GM19025 (cell line): ENCODE data around the gene HIC2.
"Not testable (repeated sequence)": the region's sequence is repeated elsewhere in the genome, so short reads cannot be mapped to it uniquely, and the experiment has no call there.

Experiments used
- ATAC-seq: cut with Tn5 transposase; IDR thresholded peaks from one replicate; pipeline ENCODE4 v1.9.1; 2021; ENCODE audit warnings: mild to moderate bottlenecking, low read depth, moderate library complexity; ENCODE audit not compliant: unreplicated experiment

The HIC2 gene

DNA sequence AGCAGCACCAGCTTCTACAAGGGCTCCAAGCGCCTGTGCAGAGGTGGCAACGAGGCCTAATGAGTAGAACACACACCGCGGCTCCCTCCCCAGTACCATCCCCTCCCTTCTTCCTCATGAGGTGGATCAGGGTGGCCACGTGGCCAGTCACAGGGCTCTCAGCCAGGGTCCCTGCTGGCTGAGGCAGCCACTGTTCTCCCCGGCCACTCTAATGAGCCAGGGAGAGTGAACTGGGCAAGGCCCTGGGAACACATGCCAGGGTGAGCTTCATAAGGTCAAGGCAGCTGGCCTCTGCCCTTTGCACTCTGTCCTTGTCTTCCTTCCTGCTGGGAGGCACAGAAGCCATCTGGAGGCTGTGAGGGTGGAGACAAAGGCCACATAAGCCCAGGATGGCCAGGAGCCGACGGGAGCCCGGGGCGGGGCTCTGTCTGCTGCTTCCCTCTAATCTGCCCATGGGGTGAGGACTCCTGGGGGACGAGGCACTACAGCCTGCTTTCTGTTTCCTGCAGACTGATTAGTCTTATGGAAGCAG is 72.0 kb downstream of the HIC2 start:
- ATAC-seq: not testable (repeated sequence)

DNA sequence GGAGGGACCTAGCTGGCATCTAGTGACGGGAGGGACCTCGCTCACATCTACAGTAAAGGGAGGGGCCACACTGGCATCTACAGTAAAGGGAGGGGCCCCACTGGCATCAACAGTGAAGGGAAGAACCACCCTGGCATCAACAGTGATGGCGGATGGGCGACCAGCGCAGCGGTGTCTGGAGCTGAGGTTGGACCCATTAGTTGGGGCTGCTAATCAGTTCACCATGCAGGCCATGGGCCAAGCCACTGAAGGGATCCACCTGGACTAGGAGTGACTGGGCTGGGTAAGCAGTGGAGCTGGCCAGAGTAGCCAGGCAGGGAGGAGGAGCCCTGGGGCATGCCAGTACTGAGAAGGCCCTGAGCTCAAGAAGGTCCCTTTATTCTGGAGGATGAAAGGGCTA is 73.4 kb downstream of the HIC2 start:
- ATAC-seq: not testable (repeated sequence)

DNA sequence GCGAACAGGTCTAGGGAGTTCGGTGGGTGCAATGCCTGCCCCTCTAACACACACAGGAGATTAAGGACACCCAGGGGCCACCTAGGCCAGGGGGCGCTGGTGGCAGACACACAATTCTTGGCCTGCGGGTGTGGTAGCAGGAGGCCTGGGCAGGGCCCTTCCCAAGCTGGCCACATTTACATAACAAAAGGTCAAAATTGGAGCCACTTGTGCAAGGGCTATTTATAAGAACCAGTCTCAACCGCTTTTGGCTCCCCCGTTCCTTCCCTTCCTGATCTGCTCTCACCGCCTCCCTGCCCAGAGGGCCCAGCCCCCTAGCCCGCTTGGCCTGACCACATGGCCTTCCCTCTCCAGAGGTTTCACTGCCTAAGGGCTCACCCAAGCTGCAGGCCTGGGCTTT is 75.1 kb downstream of the HIC2 start:
- ATAC-seq: not testable (repeated sequence)

DNA sequence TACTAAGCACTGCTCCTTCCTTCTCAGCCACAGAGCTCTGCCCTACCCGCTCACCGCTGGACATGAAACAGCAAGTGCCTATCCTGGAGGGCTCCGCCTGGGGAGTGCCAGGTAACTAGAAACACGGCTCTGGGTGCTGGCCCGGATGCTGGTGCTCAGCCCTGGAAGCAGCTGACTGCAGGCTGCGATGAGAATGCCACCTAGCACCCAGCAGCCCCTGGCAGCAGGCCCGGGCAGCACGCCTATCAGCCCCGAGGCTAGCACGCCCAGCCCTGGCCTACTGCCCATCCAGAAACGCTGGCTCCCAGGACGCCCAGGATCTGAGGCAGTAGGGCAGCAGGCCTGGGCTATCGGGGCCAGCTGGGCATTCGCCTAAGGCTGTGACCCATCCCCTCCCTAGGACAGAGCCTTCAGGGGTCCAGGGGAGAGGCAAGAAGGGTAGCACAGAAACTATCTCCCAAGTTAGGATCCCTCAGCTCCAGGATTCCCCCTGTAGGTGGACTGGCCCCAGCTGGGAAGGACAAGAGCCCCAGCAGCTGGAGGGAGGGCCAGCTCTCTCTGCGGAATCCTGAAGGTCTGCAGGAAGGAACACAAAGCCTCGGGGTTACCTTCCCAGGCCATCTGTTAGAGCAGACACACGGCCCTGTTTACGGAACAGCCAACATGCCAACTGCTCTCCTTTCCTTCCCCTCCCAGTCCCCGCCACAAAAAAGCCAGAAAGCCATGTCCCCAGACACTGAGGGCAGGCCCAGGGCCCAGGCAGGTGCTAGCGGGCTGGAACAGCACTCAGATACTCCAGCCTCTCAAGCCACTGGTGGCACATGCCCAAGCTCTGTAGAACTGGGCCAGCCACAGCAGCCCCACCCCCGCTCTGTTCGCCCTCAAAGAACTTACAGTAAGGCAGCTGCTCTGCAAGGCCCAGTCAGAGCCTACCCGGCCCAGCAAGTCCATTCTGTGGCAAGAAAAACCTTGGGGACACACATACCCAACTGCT is 76.9 kb downstream of the HIC2 start:
- ATAC-seq: not testable (repeated sequence)

DNA sequence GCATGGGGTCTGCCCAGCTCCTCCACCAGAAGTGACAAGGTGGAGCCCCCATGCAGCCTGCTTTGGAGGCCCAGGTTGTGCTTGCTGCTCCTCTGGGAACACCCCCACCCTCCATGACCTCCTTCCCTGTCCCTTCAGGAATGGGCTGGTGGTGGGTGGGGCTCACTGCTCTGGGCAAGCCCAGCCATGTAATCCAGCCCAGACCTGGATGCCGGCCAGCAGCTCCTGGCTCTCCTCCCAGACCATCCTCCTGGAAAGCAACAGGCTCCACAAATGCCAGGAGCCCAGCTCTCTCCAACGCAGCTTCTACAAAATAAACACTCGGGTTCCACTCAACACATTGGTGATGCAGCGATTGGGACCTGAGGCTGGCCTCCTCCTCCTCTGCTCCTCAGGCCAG is 80.8 kb downstream of the HIC2 start:
- not testable (repeated sequence) for ATAC-seq

DNA sequence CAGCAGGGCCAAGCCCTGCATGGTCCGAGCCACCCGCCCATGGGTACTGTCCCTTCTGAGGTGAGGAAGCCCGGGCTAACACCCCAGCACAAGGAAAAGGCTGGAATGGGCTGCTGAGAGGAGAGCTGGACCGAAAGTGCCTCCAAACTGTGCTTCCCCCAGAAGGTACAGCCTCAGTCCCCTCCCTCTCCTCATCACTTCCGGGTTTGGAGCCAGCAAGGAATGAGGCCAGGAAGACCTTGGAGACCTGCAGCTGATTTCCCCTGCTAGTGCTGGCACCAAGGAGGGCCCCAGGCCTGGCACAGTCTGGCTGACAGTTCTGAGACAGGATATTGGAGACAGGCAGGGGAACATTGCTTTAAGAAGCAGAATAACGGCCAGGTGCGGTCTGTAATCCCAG is 81.3 kb downstream of the HIC2 start:
- ATAC-seq: not testable (repeated sequence)

DNA sequence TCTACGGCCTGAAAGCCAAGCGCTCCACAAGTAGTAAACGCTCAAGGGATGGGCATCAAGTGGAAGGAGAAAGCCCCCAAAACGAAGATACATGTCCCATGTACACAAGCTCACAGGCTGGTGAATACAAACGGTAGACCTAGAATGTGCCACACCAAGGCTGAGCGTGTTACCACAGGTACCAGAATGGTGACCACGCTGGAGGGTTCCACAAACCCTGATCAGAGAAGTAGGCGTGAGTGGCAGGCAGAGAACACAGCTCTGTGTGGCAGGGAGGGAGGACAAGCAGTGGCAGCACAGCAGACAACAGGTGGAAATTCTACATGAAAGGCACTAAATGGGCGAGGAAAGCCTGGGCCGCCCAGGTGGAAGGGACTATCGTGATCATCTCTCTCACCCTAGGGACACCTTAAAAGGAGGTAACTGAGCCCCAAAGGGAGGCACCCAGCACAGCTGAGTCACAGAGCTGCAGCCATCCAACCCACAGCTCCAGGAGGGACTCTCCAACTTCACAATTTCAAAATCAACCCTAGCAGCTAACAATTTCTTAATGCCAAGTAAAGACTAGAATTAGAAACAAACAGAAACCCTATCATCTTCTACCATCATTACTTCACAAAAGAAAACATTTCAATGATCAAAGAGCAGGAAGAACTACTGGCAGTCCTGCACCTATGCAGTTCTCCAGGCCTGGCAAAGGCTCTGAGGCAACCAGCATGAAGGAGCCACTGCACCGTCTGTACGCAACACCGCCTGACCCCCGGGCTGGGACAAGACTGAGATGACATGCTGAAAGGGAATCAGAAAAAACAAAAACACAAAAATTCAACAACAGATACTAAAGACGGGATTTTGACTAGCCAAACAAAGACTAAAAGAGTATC is 82.7 kb downstream of the HIC2 start:
- not testable (repeated sequence) for ATAC-seq
